H1 (cell line): ENCODE measurements around the gene CYGB. TPM values are rescaled to one million over a fixed set of nuclear protein-coding genes. Genes with fewer than 3 reads are reported as not detected.

Experiments
- CTCF ChIA-PET: fragments of 300-600 bp; sonication (Branson Sonifier 250); formaldehyde crosslinking; loops from one replicate; lab custom pipeline; 2021; ENCODE audit not compliant: partially characterized antibody; lab: Charles Lee
- POLR2A ChIA-PET: fragments of 300-600 bp; sonication (Branson Sonifier 250); formaldehyde crosslinking; loops from one replicate; lab custom pipeline; 2021; ENCODE audit warnings: inconsistent platforms; ENCODE audit not compliant: partially characterized antibody; lab: Charles Lee
- DNase-seq, 2 experiments: peaks; one replicate each; pipeline versions ENCODE4 v3.0.0 to v3.0.0-alpha.2; 2010 to 2022; ENCODE audit warnings: low spot score in 2 of 2, low read depth in 1 of 2, mixed read lengths in 1 of 2
- FAIRE-seq: peaks from 2 replicates; lab custom pipeline; 2011; peaks lifted over from hg19 to GRCh38; lab: Jason Lieb, UNC
- H2AFZ ChIP-seq: 2 replicates; pipeline ENCODE4 v1.8.1; 2012; ENCODE audit warnings: low read length, inconsistent platforms
- H2AK5ac ChIP-seq: 2 replicates; pipeline ENCODE4 v1.6.1; 2013; ENCODE audit warnings: low read depth, low read length
- H2BK120ac ChIP-seq: replicated peaks from 2 replicates; pipeline ENCODE3; 2013; ENCODE audit warnings: low read depth, low read length, inconsistent platforms
- H2BK12ac ChIP-seq: 2 replicates; pipeline ENCODE4 v1.6.1; 2013; ENCODE audit warnings: low read depth, low read length
- H2BK15ac ChIP-seq: 2 replicates; pipeline ENCODE4 v1.6.1; 2013; ENCODE audit warnings: low read length
- H2BK20ac ChIP-seq: 2 replicates; pipeline ENCODE4 v1.6.1; 2013; ENCODE audit warnings: low read length
- H2BK5ac ChIP-seq: 2 replicates; pipeline ENCODE4 v1.6.1; 2013; ENCODE audit warnings: low read depth, low read length
- H3K14ac ChIP-seq: 2 replicates; pipeline ENCODE4 v1.6.1; 2013; ENCODE audit warnings: inconsistent platforms; ENCODE audit not compliant: insufficient read length
- H3K18ac ChIP-seq: 2 replicates; pipeline ENCODE4 v1.6.1; 2013; ENCODE audit warnings: low read length; ENCODE audit errors: extremely low read depth
- H3K23ac ChIP-seq: 2 replicates; pipeline ENCODE4 v1.6.1; 2013; ENCODE audit warnings: inconsistent platforms; ENCODE audit not compliant: insufficient read length
- H3K23me2 ChIP-seq: 2 replicates; pipeline ENCODE4 v1.6.1; 2013; ENCODE audit warnings: low read depth, low read length
- H3K27ac ChIP-seq: 2 replicates; pipeline ENCODE4 v1.6.1; 2011; ENCODE audit warnings: low read depth, low read length, inconsistent platforms
- H3K27me3 ChIP-seq, 4 experiments: replicated peaks in 1 of 4; 1 replicate in 1 of 4; 2 replicates in 3 of 4; pipeline versions ENCODE4 v1.6.1 to v1.8.1; 2011 to 2013; ENCODE audit warnings: low read length in 3 of 4, mild to moderate bottlenecking in 3 of 4, inconsistent platforms in 2 of 4, mixed read lengths in 2 of 4, moderate library complexity in 1 of 4; ENCODE audit not compliant: control insufficient read depth in 3 of 4, insufficient read depth in 3 of 4; ENCODE audit errors: extremely low read depth in 1 of 4
- H3K36me3 ChIP-seq, 4 experiments: 2 replicates each; pipeline versions ENCODE4 v1.6.1 to v1.8.1; 2011 to 2013; ENCODE audit warnings: mild to moderate bottlenecking in 4 of 4, low read length in 3 of 4, moderate library complexity in 2 of 4, control low read depth in 1 of 4, inconsistent platforms in 1 of 4; ENCODE audit not compliant: insufficient read depth in 4 of 4, control insufficient read depth in 2 of 4
- H3K4ac ChIP-seq: replicated peaks from 2 replicates; pipeline ENCODE3; 2013; ENCODE audit warnings: low read length, low read depth, mixed read lengths, inconsistent platforms; ENCODE audit not compliant: insufficient read length
- H3K4me1 ChIP-seq, 4 experiments: replicated peaks in 1 of 4; 1 replicate in 1 of 4; 2 replicates in 3 of 4; pipeline versions ENCODE4 v1.6.1 to v1.8.1; 2011 to 2013; ENCODE audit warnings: low read length in 3 of 4, inconsistent platforms in 2 of 4, mixed read lengths in 1 of 4; ENCODE audit not compliant: insufficient read depth in 4 of 4, control insufficient read depth in 3 of 4
- H3K4me2 ChIP-seq, 2 experiments: 2 replicates each; pipeline versions ENCODE4 v1.6.1 to v1.8.1; 2011 to 2013; ENCODE audit warnings: low read depth in 2 of 2, low read length in 2 of 2, control low read depth in 1 of 2, inconsistent platforms in 1 of 2, mild to moderate bottlenecking in 1 of 2; ENCODE audit not compliant: insufficient read depth in 1 of 2
- H3K4me3 ChIP-seq, 4 experiments: fragments of 200-600, 300-600 bp in 1 of 4; sonication (generic), shearing (Covaris generic), sonication (Bioruptor Twin) in 1 of 4; 2 replicates each; pipeline versions ENCODE4 v1.5.1 to v1.8.1; 2011 to 2016; ENCODE audit warnings: low read length in 4 of 4, low read depth in 3 of 4, control low read depth in 2 of 4, inconsistent platforms in 2 of 4, mild to moderate bottlenecking in 2 of 4, mixed read lengths in 1 of 4, moderate library complexity in 1 of 4; ENCODE audit not compliant: insufficient read depth in 2 of 4; ENCODE audit errors: extremely low read depth in 1 of 4
- H3K56ac ChIP-seq: replicated peaks from 2 replicates; pipeline ENCODE3; 2013; ENCODE audit warnings: low read depth, mild to moderate bottlenecking, mixed read lengths, low read length, inconsistent platforms; ENCODE audit not compliant: insufficient read length
- H3K79me1 ChIP-seq: 2 replicates; pipeline ENCODE4 v1.6.1; 2013; ENCODE audit warnings: low read depth, low read length, control low read depth
- H3K79me2 ChIP-seq, 2 experiments: 2 replicates each; pipeline versions ENCODE4 v1.6.1 to v1.8.1; 2012 to 2013; ENCODE audit warnings: low read length in 2 of 2, mild to moderate bottlenecking in 2 of 2, inconsistent platforms in 1 of 2; ENCODE audit not compliant: insufficient read depth in 2 of 2, control insufficient read depth in 1 of 2
- H3K9ac ChIP-seq, 4 experiments: replicated peaks in 1 of 4; 1 replicate in 1 of 4; 2 replicates in 3 of 4; pipeline versions ENCODE4 v1.6.1 to v1.8.1; 2011 to 2013; ENCODE audit warnings: low read depth in 3 of 4, low read length in 3 of 4, control low read depth in 2 of 4, mild to moderate bottlenecking in 2 of 4, moderate library complexity in 2 of 4, inconsistent platforms in 1 of 4; ENCODE audit errors: extremely low read depth in 1 of 4
- H3K9me3 ChIP-seq, 2 experiments: 2 replicates each; pipeline versions ENCODE4 v1.6.1 to v1.8.1; 2012 to 2013; ENCODE audit warnings: mild to moderate bottlenecking in 2 of 2, moderate library complexity in 2 of 2, control low read depth in 1 of 2, inconsistent platforms in 1 of 2, low read depth in 1 of 2, low read length in 1 of 2, mixed read lengths in 1 of 2; ENCODE audit not compliant: insufficient read depth in 2 of 2
- H4K20me1 ChIP-seq, 2 experiments: replicated peaks in 1 of 2; 2 replicates each; pipeline versions ENCODE3 to v1.8.1; 2011 to 2013; ENCODE audit warnings: inconsistent platforms in 2 of 2, low read length in 2 of 2, mild to moderate bottlenecking in 1 of 2; ENCODE audit not compliant: insufficient read depth in 2 of 2, control insufficient read depth in 1 of 2
- H4K5ac ChIP-seq: 2 replicates; pipeline ENCODE4 v1.6.1; 2013; ENCODE audit warnings: low read length, low read depth, mixed read lengths, inconsistent platforms; ENCODE audit not compliant: insufficient read length
- H4K8ac ChIP-seq: 2 replicates; pipeline ENCODE4 v1.8.0; 2013; ENCODE audit warnings: mild to moderate bottlenecking, moderate library complexity, low read length, inconsistent platforms; ENCODE audit not compliant: insufficient read depth; ENCODE audit errors: extremely low read depth
- H4K91ac ChIP-seq: replicated peaks from 2 replicates; pipeline ENCODE3; 2013; ENCODE audit warnings: low read length, mixed read lengths, inconsistent platforms; ENCODE audit not compliant: insufficient read length
- WGBS, 2 experiments: shearing (Covaris generic) in 1 of 2; methylation state at CpG; one replicate each; pipeline versions ENCODE4 v1.1.6 to v1.1.7; 2013 to 2015; ENCODE audit warnings: low lambda C conversion rate in 2 of 2, mixed read lengths in 2 of 2, inconsistent platforms in 1 of 2, low coverage in 1 of 2, missing lambda C conversion rate in 1 of 2; ENCODE audit not compliant: insufficient replicate concordance in 2 of 2, insufficient coverage in 1 of 2, insufficient read length in 1 of 2; ENCODE audit errors: extremely low coverage in 1 of 2, missing lambda C conversion rate in 1 of 2; 5-methylcytosine and 5-hydroxymethylcytosine counted together
- polyA plus RNA-seq, 7 experiments: library from polyadenylated mRNA; depleted of rRNA in 3 of 7; stranded (reverse) in 5 of 7; unstranded in 2 of 7; fragments of >200 nt in 5 of 7; fragments of 200-250 nt in 2 of 7; gene quantifications; 1 replicate in 5 of 7; 2 replicates in 1 of 7; 4 replicates in 1 of 7; pipeline versions ENCODE4 v1.2.1 to v1.2.3, GENCODE V29; 2011 to 2013; ENCODE audit warnings: missing spikeins in 2 of 7, mixed read lengths in 2 of 7
- total RNA-seq: library from RNA; stranded (reverse); fragmentation: NEBNext Ultra II Directional; extraction: Animal tissue kit (Norgen Biotek cat#: 25700); gene quantifications from 2 replicates; pipeline ENCODE4 v1.2.1, GENCODE V29; 2021

Gene CYGB
- total and polyA plus RNA-seq, 2 of the 8 experiments (the other 6 are each of a cell fraction or from before 2014, with no cell fraction given), result 2.7 to 3.7 TPM

DNA sequence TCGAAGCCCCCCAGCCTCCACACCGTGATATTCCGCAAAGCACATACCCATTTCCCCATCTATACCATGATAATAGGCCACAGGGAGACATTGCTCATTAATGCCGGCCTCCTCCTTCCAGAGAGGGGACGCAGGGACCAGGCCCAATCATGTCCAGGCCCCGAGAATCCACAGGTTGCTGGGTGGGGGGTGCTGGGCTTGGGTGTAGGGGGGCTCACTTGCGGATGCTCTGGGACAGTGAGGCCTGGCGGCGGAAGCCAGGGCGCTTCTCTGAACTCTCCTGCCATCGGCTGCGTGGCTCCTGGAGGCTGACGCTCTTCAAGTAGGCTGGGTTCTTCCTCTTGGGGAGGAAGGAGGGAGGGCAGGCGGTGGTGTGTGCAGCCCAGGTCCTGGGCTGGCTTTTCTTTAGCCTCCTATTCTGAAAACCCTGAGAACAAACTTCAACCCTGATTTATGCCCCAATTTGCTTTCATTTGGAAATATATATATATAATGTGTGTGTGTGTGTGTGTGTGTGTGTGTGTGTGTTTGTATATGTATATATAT lies 57.9 kb downstream of the CYGB start:
- no peak overlapping the region for H3K23ac ChIP-seq
- H4K5ac ChIP-seq, result no peak overlapping the region
- no peaks in the 10 kb centered on the region for H3K4me1 ChIP-seq
- no peak for DNase-seq
- H3K79me1 ChIP-seq, result no peaks in the 10 kb centered on the region
- CTCF ChIA-PET, result interaction anchor here (0.7 to 11.0 kb wide), 7 partner anchors 10 to 71 kb away, joined by 3 to 192 read pairs (median 5); partner anchors contain the start of genes AANAT and RHBDF2
- no peak overlapping the region for H2AK5ac ChIP-seq
- H4K20me1 ChIP-seq, result peaks cover 0 to 5% of the 10 kb centered on the region in 2 experiments
- H3K4me2 ChIP-seq, result no peak overlapping the region
- H3K27ac ChIP-seq, result no peak overlapping the region
- H3K18ac ChIP-seq, result no peak overlapping the region
- H2BK120ac ChIP-seq, result no peak overlapping the region
- H2BK15ac ChIP-seq, result no peak overlapping the region
- no peaks in the 10 kb centered on the region for H3K23me2 ChIP-seq
- H3K56ac ChIP-seq, result no peak overlapping the region
- no peaks in the 10 kb centered on the region for H3K27me3 ChIP-seq
- H3K4me3 ChIP-seq, result no peak overlapping the region
- no peak overlapping the region for H2AFZ ChIP-seq
- no peak for FAIRE-seq
- H2BK5ac ChIP-seq, result no peak overlapping the region
- peaks cover 0 to 2% (median 1%) of the 10 kb centered on the region in 4 experiments; a peak in 1 of 8 replicates for H3K36me3 ChIP-seq
- H3K4ac ChIP-seq, result no peak overlapping the region
- H3K9me3 ChIP-seq, result no peaks in the 10 kb centered on the region
- no peak overlapping the region for H2BK20ac ChIP-seq
- no peak overlapping the region for H3K9ac ChIP-seq
- no peaks in the 10 kb centered on the region for H3K79me2 ChIP-seq
- POLR2A ChIA-PET, result interaction anchor here (1.3 kb wide), 1 partner anchor 14 kb away, joined by 3 read pairs; no protein-coding TSS in a partner anchor
- no peak overlapping the region for H4K91ac ChIP-seq
- H2BK12ac ChIP-seq, result no peak overlapping the region
- 93% methylated on average over 13 of the region's 14 CpGs; no CpG with 5 or more reads in 1 of the 2 experiments for WGBS, 2 experiments
- no peak overlapping the region for H3K14ac ChIP-seq
- no peak overlapping the region for H4K8ac ChIP-seq
